H1 (cell line): ENCODE results near the gene NIPSNAP2. TPM values are rescaled to one million over a fixed set of nuclear protein-coding genes. Genes with fewer than 3 reads are reported as not detected.

Experiments used
- BACH1 ChIP-seq: IDR thresholded peaks from 2 replicates; pipeline ENCODE4 v1.6.1; 2012; ENCODE audit warnings: low read length, improper control_type of control experiment
- CHD1 ChIP-seq: IDR thresholded peaks from 2 replicates; pipeline ENCODE4 v1.6.1; 2012; ENCODE audit warnings: low read depth, low read length, improper control_type of control experiment
- CREB1 ChIP-seq: IDR thresholded peaks from 2 replicates; pipeline ENCODE4 v1.6.1; 2012; ENCODE audit warnings: inconsistent platforms
- CTCF ChIP-seq, 3 experiments: IDR thresholded peaks; 1 replicate in 2 of 3; 2 replicates in 1 of 3; pipeline versions ENCODE4 v1.5.1 to v1.6.1; 2011; ENCODE audit warnings: low read length in 3 of 3, mild to moderate bottlenecking in 3 of 3, inconsistent platforms in 2 of 3, low read depth in 1 of 3, moderate library complexity in 1 of 3; ENCODE audit not compliant: insufficient read depth in 1 of 3; ENCODE audit errors: control extremely low read depth in 1 of 3
- MAX ChIP-seq: IDR thresholded peaks from 2 replicates; pipeline ENCODE4 v1.6.1; 2012; ENCODE audit warnings: inconsistent platforms
- RNF2 ChIP-seq: fragments of 200-900, 300-1000 bp; sonication (generic); IDR thresholded peaks from 2 replicates; pipeline ENCODE4 v1.7.1; 2016; ENCODE audit warnings: borderline replicate concordance, low read depth, mild to moderate bottlenecking, antibody characterized with exemption, low read length; ENCODE audit not compliant: poor library complexity, severe bottlenecking; ENCODE audit errors: missing control alignments
- TAF1 ChIP-seq: IDR thresholded peaks from 2 replicates; pipeline ENCODE4 v1.6.1; 2011; ENCODE audit warnings: mild to moderate bottlenecking, low read depth, low read length
- ZNF274 ChIP-seq: IDR thresholded peaks from 2 replicates; pipeline ENCODE4 v1.7.0; 2012; ENCODE audit warnings: low read length, borderline replicate concordance; ENCODE audit errors: extremely low read depth
- polyA plus RNA-seq, 7 experiments: library from polyadenylated mRNA; depleted of rRNA in 3 of 7; stranded (reverse) in 5 of 7; unstranded in 2 of 7; fragments of >200 nt in 5 of 7; fragments of 200-250 nt in 2 of 7; gene quantifications; 1 replicate in 5 of 7; 2 replicates in 1 of 7; 4 replicates in 1 of 7; pipeline versions ENCODE4 v1.2.1 to v1.2.3, GENCODE V29; 2011 to 2013; ENCODE audit warnings: missing spikeins in 2 of 7, mixed read lengths in 2 of 7
- total RNA-seq: library from RNA; stranded (reverse); fragmentation: NEBNext Ultra II Directional; extraction: Animal tissue kit (Norgen Biotek cat#: 25700); gene quantifications from 2 replicates; pipeline ENCODE4 v1.2.1, GENCODE V29; 2021

NIPSNAP2 gene
- total and polyA plus RNA-seq, 2 of the 8 experiments (the other 6 are each of a cell fraction or from before 2014, with no cell fraction given), result 31.1 to 45.2 TPM

GRCh38 chr7:55983537-55983936 lies 19.2 kb downstream of the NIPSNAP2 start (continued):
- no peak for TF ChIP-seq BACH1
- TF ChIP-seq MAX, result no peak
- no peak for TF ChIP-seq TAF1
- no peak for TF ChIP-seq ZNF274
- no peak for TF ChIP-seq CREB1
- TF ChIP-seq RNF2, result no peak
- no peak for TF ChIP-seq CTCF (IDR thresholded peaks at IDR 0.05; ENCODE audit: control extremely low read depth in 1 of 3, insufficient read depth in 1 of 3, low read depth in 1 of 3, low read length in 3 of 3)
- no peak for TF ChIP-seq CHD1
